KG1 (cell line): ENCODE results near the gene BEX4.
A peak's percentile ranks its signal among the peaks of the same experiment; 100 is the strongest.

Experiments
- DNase-seq: peaks from one replicate; lab custom pipeline; 2025; lab: John Stamatoyannopoulos, UW

The BEX4 gene

DNA sequence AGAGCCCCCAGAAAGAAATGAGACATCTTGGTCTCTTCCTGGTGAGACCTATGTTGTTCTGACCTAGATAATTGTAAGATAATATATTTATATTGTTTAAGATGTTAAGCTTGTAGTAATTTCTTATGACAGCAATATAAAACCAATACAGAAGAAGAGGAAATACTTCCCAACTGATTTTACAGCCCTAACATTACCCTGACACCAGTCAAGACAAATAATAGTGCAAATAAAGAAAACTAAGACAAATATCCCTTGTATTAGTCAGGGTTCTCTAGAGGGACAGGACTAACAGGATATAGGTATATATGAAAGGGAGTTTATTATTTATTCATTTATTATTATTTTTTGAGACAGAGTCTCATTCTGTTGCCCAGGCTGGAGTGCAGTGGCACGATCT lies 21.4 kb downstream of the BEX4 start:
- no peak for DNase-seq

DNA sequence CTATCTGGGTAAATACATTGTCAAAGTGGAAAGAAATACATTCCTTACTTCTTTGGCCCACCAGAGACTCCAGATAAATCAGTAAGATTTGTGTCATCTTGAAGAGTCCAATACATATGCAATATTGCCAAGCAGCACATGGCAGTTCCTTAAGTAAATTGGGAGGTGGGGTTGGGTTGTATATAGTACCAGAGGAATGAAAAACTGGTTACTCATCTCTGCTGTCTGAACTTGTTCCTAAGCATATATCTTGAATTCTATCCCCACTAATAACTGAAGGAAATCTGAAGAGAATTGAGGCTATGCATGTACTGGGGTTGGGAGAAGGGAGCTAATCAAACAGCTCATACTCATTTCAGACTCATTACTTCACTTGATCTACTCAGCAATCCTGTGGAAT lies 25.2 kb downstream of the BEX4 start:
- no peak for DNase-seq

DNA sequence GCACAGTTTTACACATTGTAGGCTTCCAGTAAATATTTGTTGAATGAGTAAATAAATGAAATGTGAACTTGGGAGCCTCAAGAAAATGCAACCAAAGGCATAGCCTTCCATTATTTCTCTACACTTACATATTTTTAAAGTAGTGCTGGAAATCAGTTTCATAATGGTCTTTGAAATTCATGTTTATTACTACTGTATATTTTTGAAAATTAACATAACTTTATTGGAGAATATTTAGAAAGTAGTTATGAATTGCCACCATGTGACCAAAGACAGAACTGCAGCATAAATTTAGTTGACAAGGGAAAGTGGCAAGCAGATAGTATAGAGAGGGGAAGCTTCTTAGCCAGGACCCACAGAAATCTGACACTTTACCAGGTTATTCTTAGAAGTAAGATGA lies 33.6 kb downstream of the BEX4 start:
- DNase-seq = no peak

DNA sequence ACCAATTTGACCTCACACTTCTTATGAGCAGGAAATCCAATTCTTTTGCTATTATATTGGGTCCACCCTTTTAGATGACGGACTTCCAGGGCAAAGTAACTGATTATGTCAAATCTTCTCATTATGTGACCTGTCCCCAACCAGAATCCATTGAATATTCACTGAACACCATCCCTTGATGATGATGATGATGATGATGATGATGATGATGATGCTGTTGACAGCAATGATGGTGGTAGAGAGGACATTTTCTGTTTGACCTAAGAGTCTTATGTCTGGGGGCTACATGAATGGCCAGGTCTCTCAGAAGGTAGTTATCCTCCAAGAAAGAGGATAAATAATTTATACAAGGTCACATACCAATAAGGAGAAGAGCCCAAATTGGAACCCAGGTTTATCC lies 34.9 kb downstream of the BEX4 start:
- no peak for DNase-seq

DNA sequence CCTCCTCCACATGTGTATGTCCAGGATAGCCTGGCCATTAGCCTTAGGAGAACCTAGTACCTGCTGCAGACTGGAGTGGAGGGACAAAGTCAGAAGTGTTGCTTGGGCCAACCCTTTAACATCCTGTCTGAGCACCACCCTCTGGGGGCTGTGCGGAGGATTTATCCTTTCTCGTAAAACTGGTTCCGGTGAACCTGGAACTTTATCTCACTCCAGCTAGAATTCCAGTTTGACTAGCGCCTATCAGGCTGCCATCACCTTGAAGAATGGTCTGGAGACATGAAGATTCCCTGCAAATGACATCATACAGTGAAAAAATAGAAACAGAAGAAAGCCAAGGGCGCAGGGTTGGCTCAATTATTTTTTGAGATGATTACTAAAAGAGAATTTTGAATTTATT lies 36.1 kb downstream of the BEX4 start:
- no peak for DNase-seq

DNA sequence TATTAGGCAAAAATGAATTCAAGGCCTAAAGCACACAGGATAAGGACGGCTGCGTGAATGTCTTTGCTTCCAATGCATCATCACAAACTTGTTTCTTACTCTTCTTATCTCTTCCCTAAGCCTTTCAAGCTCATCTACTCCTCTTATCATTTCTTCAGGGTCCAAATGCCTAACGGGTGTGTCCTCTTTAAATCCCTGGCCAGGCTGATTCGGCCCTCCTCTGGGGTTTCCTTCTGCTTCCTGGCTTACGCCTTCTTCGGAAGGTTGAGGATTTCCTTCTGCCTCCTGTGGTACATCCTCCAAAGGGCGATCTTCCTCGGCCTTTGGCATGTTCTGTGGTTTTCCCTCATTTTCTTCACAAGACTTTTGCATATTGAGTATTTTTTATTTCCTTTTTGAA lies 38.7 kb downstream of the BEX4 start:
- no peak for DNase-seq

DNA sequence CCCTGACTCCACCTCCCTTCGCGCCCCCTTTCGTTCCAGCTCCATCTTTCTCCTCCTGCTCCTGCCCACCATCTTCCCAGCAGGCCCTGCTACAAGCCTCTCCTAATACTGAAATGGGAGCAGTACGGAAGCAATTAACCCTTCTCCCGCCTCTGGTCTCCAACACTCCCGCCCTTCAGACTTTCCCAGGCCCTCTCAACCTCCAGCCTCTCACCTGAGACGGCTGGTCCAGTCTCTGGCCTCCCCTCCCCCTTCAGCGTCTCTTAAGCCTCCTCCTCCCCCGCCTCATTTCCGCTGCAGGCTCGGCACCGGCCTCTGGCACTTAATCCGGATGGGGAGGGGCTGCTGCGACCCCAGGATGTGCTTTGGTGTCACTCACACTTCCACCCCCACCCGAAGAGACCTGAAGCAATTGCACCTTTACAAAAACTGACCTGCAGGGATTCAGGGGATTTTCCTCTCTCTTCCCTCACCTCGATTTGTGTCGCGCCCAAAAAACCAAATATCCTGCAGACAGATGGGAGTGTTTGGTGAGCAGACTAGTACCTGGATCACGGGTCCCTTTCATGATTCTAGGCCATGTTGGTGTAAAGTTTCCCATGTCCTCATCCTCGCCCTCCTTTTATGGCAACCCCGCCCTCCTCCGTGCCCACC lies 39.4 kb downstream of the BEX4 start:
- no peak for DNase-seq

DNA sequence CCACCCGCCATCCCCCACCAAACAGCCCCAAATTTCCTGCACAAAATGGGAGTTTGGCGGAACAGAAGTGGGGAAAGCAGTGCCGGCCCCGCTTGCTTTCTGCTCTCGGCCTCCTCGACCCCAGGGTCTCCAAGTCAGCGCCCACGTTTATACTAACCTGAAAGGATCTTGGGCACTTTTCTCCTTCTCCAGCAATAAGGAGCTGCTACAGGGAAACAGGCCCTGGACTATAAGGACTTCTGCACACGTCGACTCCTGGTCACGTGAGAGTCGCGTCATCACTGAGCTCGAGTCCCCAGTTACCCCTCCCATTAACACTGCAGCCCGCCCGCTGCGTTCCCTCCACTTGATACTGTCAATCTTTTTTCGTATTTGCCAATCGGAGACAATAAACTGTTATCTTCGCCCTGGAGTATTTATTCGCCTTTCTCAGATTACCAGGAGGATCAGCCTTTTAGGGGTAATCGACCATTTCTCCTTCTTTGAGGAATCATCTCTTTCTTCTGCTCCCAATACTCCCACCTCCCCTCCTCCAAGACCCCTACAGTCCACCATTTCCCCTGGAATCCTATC lies 40.1 kb downstream of the BEX4 start, which contains the start of gene TCEAL8:
Gene TCEAL8, minus strand, starts transcription at position 235 of the 573 bp plus-strand sequence. CDS start 1,176 bp downstream, outside the sequence.
- peak; percentile 47 for DNase-seq

DNA sequence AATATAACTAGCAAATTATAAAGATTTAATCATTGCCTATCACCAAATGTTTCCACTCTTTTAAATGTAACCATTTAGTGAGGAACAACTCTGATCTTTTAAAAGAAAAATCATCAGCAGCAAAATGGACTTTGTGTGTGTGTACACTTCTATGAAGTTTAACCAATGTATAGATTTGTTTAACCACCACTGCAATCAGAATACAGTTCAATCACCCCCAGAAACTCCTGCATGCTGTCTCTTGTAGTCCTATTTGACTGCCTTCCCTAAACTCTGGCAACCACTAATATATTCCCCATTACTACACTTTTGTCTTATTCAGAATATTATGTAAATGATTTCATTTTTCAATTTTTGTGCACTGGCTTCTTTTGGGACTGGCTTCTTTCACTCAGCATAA lies 41.7 kb downstream of the BEX4 start:
- no peak for DNase-seq

DNA sequence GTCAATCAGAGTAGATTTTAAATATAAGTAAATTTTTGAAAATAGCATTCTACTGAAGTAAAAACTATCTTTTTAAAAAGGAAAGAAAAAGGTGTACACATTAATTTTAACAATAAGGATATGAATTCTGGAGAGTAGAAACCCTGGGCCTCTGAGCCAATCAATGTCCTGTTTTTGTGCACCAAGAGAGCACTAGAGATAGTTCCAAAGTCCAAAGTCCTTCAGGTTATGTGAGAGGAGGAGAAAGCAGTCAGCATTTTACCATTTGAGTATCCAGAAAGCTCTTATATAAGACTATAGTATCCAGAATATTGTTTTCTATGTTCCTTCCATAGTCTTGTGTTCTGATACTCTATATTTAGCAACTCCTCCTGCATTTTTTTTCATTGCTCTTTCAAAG lies 43.4 kb downstream of the BEX4 start:
- DNase-seq = no peak
